NOMO-1 treated with dmso at 0.1 percent for 144 hours (cell line): Measurements from ENCODE around the gene ATP1B3.
"Not testable (repeated sequence)": the region's sequence is repeated elsewhere in the genome, so short reads cannot be mapped to it uniquely, and the experiment has no call there.

Source experiments
- DNase-seq: peaks from one replicate; lab custom pipeline; 2025; ENCODE audit not compliant: unreplicated experiment; lab: John Stamatoyannopoulos, UW

ATP1B3 gene

GRCh38 chr3:141901914-141902313, 25.5 kb downstream of the ATP1B3 start:
- no peak for DNase-seq

GRCh38 chr3:141904203-141904602, 27.8 kb downstream of the ATP1B3 start:
- DNase-seq, result no peak

GRCh38 chr3:141905129-141905528, 28.7 kb downstream of the ATP1B3 start:
- DNase-seq, result no peak

GRCh38 chr3:141909408-141909807, 33.0 kb downstream of the ATP1B3 start:
- DNase-seq, result no peak

- DNase-seq, result not testable (repeated sequence)
Observed at GRCh38 chr3:141909986-141910385, 33.5 kb downstream of the ATP1B3 start.

- peak; percentile 45 for DNase-seq
Observed at GRCh38 chr3:141913150-141913811, 36.8 kb downstream of the ATP1B3 start.

GRCh38 chr3:141914311-141914710, 37.9 kb downstream of the ATP1B3 start:
- DNase-seq, result no peak

GRCh38 chr3:141915016-141915415, 38.6 kb downstream of the ATP1B3 start:
- DNase-seq, result no peak

- DNase-seq, result no peak
Observed at GRCh38 chr3:141915766-141916165, 39.3 kb downstream of the ATP1B3 start.

GRCh38 chr3:141920701-141921100, 44.3 kb downstream of the ATP1B3 start:
- DNase-seq, result no peak

- DNase-seq, result no peak
Observed at GRCh38 chr3:141921316-141921715, 44.9 kb downstream of the ATP1B3 start.

GRCh38 chr3:141925677-141926076, 49.2 kb downstream of the ATP1B3 start:
- DNase-seq, result not testable (repeated sequence)

GRCh38 chr3:141926929-141927328, 50.5 kb downstream of the ATP1B3 start:
- DNase-seq, result no peak

- no peak for DNase-seq
Observed at GRCh38 chr3:141928631-141929270, 52.3 kb downstream of the ATP1B3 start.

GRCh38 chr3:141929341-141929995, 53.0 kb downstream of the ATP1B3 start:
- no peak for DNase-seq

GRCh38 chr3:141930801-141931200, 54.4 kb downstream of the ATP1B3 start:
- no peak for DNase-seq

GRCh38 chr3:141933421-141934300, 57.2 kb downstream of the ATP1B3 start:
- DNase-seq, result no peak

- DNase-seq, result no peak
Observed at GRCh38 chr3:141934354-141934753, 57.9 kb downstream of the ATP1B3 start.

GRCh38 chr3:141938011-141938500, 61.6 kb downstream of the ATP1B3 start:
- DNase-seq, result no peak

- no peak for DNase-seq
Observed at GRCh38 chr3:141939759-141940158, 63.3 kb downstream of the ATP1B3 start.

- no peak for DNase-seq
Observed at GRCh38 chr3:141940194-141940776, 63.8 kb downstream of the ATP1B3 start.
